ENCODE measurements around the gene MCRIP1.

Gene MCRIP1

DNA sequence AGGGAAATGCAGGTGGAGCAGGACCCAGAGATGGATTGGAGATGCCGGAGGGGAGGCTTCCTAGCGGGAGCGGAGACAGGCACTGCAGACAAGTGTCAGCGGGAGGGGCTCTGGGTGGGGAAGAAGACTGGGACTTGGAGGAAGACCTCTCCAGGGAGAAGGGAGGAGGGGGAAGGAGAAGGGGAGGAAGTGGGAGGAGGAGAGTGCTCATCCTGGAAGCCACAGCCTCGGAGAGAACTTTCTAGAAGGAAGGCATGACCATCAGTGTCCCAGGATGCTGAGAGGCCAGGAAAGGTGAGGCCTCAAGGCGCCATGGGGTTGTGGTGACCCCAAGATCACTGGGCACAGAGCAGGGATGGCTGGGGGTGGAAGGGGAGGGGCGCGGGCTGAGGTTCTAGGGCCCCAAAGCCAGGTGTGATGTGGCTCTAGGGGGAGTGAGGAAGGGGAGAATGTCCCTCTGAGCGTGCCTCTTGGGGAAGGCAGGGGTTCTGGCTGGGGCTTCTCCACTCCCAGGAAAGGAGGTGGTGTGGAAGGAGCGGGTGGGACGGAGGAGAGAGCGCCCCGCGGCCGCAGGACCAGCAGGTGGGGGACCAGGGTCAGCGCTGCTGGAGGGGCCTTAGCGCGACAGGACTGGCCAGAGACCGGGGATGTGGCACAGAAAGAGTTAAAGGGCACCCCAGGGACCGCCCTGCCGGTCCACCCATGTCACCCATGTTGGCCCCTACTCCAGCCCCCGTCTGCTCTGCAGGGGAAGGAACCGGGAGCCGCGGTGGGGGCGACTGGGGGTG lies 30.0 kb downstream of the MCRIP1 start:
- DNase-seq, result no peak

GRCh38 chr17:81802048-81802758 lies 30.9 kb downstream of the MCRIP1 start:
- DNase-seq, result no peak

GRCh38 chr17:81801327-81801726 lies 31.8 kb downstream of the MCRIP1 start:
- no peak for DNase-seq

DNA sequence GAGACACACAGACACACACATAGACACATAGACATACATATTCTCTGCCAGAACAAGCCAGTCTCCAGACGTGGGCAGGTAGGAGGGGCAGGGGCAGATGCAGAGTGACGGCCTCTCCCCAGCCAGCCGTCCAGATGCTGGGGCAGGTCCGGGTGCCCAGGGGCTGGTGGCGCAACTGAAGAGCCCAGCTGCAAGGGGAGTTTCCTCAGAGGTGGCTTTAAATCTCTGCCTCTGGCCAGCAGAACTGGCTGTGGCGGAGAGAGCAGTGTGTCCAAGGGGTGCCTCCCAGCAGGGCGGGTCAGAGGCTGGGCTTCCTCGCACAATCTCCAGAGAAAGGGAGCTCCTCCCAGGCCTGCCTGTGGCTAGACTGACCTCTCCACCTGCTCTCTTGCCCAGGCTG lies 38.6 kb downstream of the MCRIP1 start:
- DNase-seq, result no peak

DNA sequence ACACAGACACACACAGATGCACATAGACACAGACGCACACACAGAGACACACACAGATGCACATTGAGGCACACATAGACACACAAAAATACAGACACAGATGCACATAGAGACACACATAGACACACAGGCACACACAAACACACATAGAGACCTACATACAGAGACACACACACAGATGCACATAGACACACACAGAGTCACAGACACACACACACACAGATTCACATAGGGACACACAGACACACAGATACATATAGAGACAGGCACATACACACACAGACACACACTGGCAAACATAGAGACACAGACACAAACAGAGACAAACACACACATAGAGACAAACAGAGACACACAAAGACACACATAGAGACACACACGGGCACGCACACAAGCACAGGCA lies 39.0 kb downstream of the MCRIP1 start:
- no peak for DNase-seq

DNA sequence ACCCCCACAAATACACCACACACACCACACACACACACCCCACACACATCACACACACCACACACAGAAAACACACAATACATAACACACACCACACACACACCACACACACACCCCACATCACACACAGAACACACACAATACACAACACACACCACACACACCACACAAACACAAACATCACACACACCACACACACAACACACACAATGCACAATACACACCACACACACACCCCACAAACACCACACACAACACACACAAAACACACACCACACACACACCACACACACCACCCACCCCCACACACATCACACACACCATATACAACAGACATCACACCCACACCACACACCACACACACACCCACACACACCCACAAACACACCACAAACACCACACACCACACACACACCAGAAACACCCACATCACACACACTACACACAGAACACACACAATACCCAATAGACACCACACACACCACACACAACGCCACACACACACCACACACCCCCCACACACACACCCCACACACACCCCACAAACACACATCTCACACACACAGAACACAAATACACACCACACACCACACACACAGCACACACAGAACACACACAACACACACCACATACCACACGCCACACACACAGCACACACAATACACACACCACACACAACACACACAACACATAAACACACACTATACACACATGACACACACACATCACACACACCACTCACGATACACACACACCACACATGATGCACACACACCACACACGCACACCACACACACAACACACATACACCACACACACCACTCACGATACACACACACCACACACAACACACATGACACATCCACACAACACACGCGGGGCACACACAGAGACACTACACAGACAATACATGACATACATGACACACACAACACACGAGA lies 40.1 kb downstream of the MCRIP1 start:
- no peak for DNase-seq

All from stimulated activated CD8-positive, alpha-beta memory T cell treated with anti-CD3 and anti-CD28 coated beads, Interleukin-4, amount 100 ng/mL, for 48 hours (primary cell).